ENCODE results near the gene BACE2. TPM values are rescaled to one million over a fixed set of nuclear protein-coding genes. Genes with fewer than 3 reads are reported as not detected.

Gene BACE2
- total RNA-seq, 3 donors from 2014 or later, result 37.2 to 115 (median 51.2) TPM

GRCh38 chr21:41327753-41328152, 159.8 kb downstream of the BACE2 start:
- no peaks in the 10 kb centered on the region for H3K4me1 ChIP-seq (ENCODE audit: low read depth)
- no peak for ATAC-seq
- DNase-seq, result no peak
- intact Hi-C loops (cut with DNase I, micrococcal nuclease), result no loop called here
- H3K9me3 ChIP-seq, result no peaks in the 10 kb centered on the region
- no peak overlapping the region for H3K4me3 ChIP-seq
- H3K36me3 ChIP-seq (ENCODE audit: low read depth), result no peaks in the 10 kb centered on the region
- no peak for TF ChIP-seq CTCF (IDR thresholded peaks at IDR 0.05)

GRCh38 chr21:41328660-41329607, 161.0 kb downstream of the BACE2 start:
- ATAC-seq (no peak), DNase-seq (no peak)
- intact Hi-C loops (cut with DNase I, micrococcal nuclease), result no loop called here
- Histone ChIP-seq H3K9me3 (peaks cover under 1% of the 10 kb centered on the region), H3K4me1 (ENCODE audit: low read depth) (no peaks in the 10 kb centered on the region), H3K36me3 (ENCODE audit: low read depth) (no peaks in the 10 kb centered on the region), H3K4me3 (no peak overlapping the region)
- no peak for TF ChIP-seq CTCF (IDR thresholded peaks at IDR 0.05)

Small RNA genes lying within 50 kb of the gene (microRNA-seq; reads per million reads assigned to microRNA genes)
- not detected for gene MIR3197

Other genes starting within 250 kb of the BACE2 start
- 1 to 10 TPM in 1 of 3 donors, under 1 TPM in 1, not detected in 1; 0.70 to 2.3 TPM for gene FAM3B, start 148.6 kb downstream of the BACE2 start, total RNA-seq
- 1 to 10 TPM; 2.5 to 9.2 (median 6.3) TPM for gene MX2, start 193.9 kb downstream of the BACE2 start, total RNA-seq

All from mucosa of descending colon (tissue), 3 donors.